Neuronal stem cell (in vitro differentiated cells): ENCODE measurements around the gene LHX4.

Experiments
- DNase-seq: peaks from one replicate; pipeline ENCODE4 v3.0.0-alpha.2; 2013; ENCODE audit warnings: low spot score
- H2AFZ ChIP-seq: one replicate; pipeline ENCODE4 v1.6.1; 2013; ENCODE audit warnings: mild to moderate bottlenecking, low read length, inconsistent platforms
- H2AK5ac ChIP-seq: 2 replicates; pipeline ENCODE4 v1.6.1; 2013; ENCODE audit warnings: low read depth, mild to moderate bottlenecking, inconsistent platforms, low read length, moderate library complexity, mixed read lengths
- H2BK120ac ChIP-seq: 2 replicates; pipeline ENCODE4 v1.6.1; 2013; ENCODE audit warnings: low read depth, mild to moderate bottlenecking, inconsistent platforms, low read length, moderate library complexity, mixed read lengths
- H2BK12ac ChIP-seq: one replicate; pipeline ENCODE4 v1.6.1; 2013; ENCODE audit warnings: low read length, inconsistent platforms
- H2BK15ac ChIP-seq: 2 replicates; pipeline ENCODE4 v1.6.1; 2013; ENCODE audit warnings: mild to moderate bottlenecking, low read length, inconsistent platforms, mixed read lengths
- H2BK5ac ChIP-seq: one replicate; pipeline ENCODE4 v1.6.1; 2013; ENCODE audit warnings: inconsistent platforms, mild to moderate bottlenecking, low read length, moderate library complexity
- H3K14ac ChIP-seq: one replicate; pipeline ENCODE4 v1.6.1; 2013; ENCODE audit warnings: low read length, inconsistent platforms
- H3K18ac ChIP-seq: 2 replicates; pipeline ENCODE4 v1.6.1; 2013; ENCODE audit warnings: low read length, inconsistent platforms
- H3K23ac ChIP-seq: 2 replicates; pipeline ENCODE4 v1.6.1; 2013; ENCODE audit warnings: low read depth, mild to moderate bottlenecking, mixed read lengths, low read length, inconsistent platforms; ENCODE audit not compliant: poor library complexity
- H3K27ac ChIP-seq: replicated peaks from 3 replicates; pipeline ENCODE4 v1.5.1; 2013; ENCODE audit warnings: low read length, inconsistent platforms
- H3K27me3 ChIP-seq, 3 experiments: 2 replicates each; pipeline ENCODE4 v1.6.1; 2013; ENCODE audit warnings: low read length in 3 of 3, mild to moderate bottlenecking in 2 of 3, inconsistent platforms in 1 of 3, low read depth in 1 of 3, mixed read lengths in 1 of 3, moderate library complexity in 1 of 3; ENCODE audit not compliant: control insufficient read depth in 3 of 3, insufficient read depth in 3 of 3
- H3K36me3 ChIP-seq, 2 donors: replicated peaks in 1 of 2; 2 replicates each; pipeline ENCODE4 v1.6.1; 2013; ENCODE audit warnings: low read length in 2 of 2; ENCODE audit not compliant: control insufficient read depth in 2 of 2, insufficient read depth in 2 of 2
- H3K4ac ChIP-seq: 2 replicates; pipeline ENCODE4 v1.6.1; 2013; ENCODE audit warnings: inconsistent platforms, mild to moderate bottlenecking, low read length, moderate library complexity
- H3K4me1 ChIP-seq, 2 donors: 1 replicate in 1 of 2; 2 replicates in 1 of 2; pipeline ENCODE4 v1.6.1; 2013; ENCODE audit warnings: low read length in 2 of 2, low read depth in 1 of 2; ENCODE audit not compliant: control insufficient read depth in 2 of 2, insufficient read depth in 1 of 2
- H3K4me2 ChIP-seq: one replicate; pipeline ENCODE4 v1.6.1; 2013; ENCODE audit warnings: mild to moderate bottlenecking, low read length, inconsistent platforms; ENCODE audit not compliant: insufficient read depth, poor library complexity, severe bottlenecking
- H3K4me3 ChIP-seq, 2 donors: 2 replicates each; pipeline ENCODE4 v1.5.1; 2013; ENCODE audit warnings: low read length in 2 of 2, mild to moderate bottlenecking in 2 of 2, inconsistent platforms in 1 of 2, moderate library complexity in 1 of 2
- H3K79me1 ChIP-seq: one replicate; pipeline ENCODE4 v1.6.1; 2013; ENCODE audit warnings: low read depth, mild to moderate bottlenecking, inconsistent platforms, low read length, moderate library complexity
- H3K9ac ChIP-seq: one replicate; pipeline ENCODE4 v1.6.1; 2013; ENCODE audit warnings: mild to moderate bottlenecking, low read depth, low read length, inconsistent platforms; ENCODE audit not compliant: poor library complexity
- H3K9me3 ChIP-seq, 2 donors: replicated peaks in 1 of 2; 2 replicates each; pipeline versions ENCODE3 to v1.6.1; 2013; ENCODE audit warnings: low read length in 2 of 2, mild to moderate bottlenecking in 2 of 2, inconsistent platforms in 1 of 2, low read depth in 1 of 2, mixed read lengths in 1 of 2, moderate library complexity in 1 of 2; ENCODE audit not compliant: control insufficient read depth in 2 of 2, insufficient read depth in 1 of 2
- H4K8ac ChIP-seq: one replicate; pipeline ENCODE4 v1.6.1; 2013; ENCODE audit warnings: low read depth, mild to moderate bottlenecking, inconsistent platforms, low read length, moderate library complexity
- H4K91ac ChIP-seq: one replicate; pipeline ENCODE4 v1.6.1; 2013; ENCODE audit warnings: low read length, low read depth, mild to moderate bottlenecking, inconsistent platforms; ENCODE audit not compliant: poor library complexity
- whole genome bisulfite sequencing, 2 donors: extraction: QIAGEN DNeasy Blood & Tissue Kit; methylation state at CpG; one replicate each; pipeline ENCODE4 v1.1.7; 2013; ENCODE audit warnings: missing lambda C conversion rate in 2 of 2, mixed read lengths in 1 of 2; ENCODE audit not compliant: insufficient read length in 2 of 2, insufficient replicate concordance in 1 of 2; ENCODE audit errors: extremely low coverage in 2 of 2; 5-methylcytosine and 5-hydroxymethylcytosine counted together

LHX4 gene

DNA sequence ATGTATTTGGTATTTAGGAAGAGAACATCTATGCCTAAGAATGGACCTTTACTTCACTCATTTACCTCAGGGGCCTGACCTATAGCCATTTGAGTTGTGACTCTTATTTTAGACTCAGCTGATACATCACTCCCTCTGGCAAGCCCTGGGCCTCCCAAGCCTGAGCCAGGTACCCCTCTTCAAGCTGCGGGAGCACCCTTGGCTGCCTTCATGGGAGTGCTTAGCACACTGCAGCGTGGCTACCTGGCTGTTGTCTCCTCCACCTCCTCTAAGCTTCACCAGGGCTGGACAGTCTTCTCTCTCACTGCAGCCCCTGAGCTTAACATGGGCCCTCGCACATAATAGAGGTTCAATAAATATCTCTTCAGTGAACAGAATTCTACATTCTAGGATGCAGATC, 23.5 kb upstream of the LHX4 start:
- Histone ChIP-seq H2AK5ac (no peak overlapping the region), H2BK120ac (no peak overlapping the region), H3K27ac (no peak overlapping the region), H3K14ac (no peak overlapping the region), H3K18ac (no peak overlapping the region), H3K4me2 (no peak overlapping the region), H3K4me1 (peaks cover 2% of the 10 kb centered on the region in 2 donors), H4K8ac (no peak overlapping the region), H3K79me1 (no peaks in the 10 kb centered on the region), H3K4ac (no peak overlapping the region), H3K23ac (no peak overlapping the region), H2AFZ (no peak overlapping the region), H3K4me3 (no peak overlapping the region), H3K9ac (no peak overlapping the region), H3K27me3 (peaks cover 0 to 26% (median 0%) of the 10 kb centered on the region in 3 experiments), H3K36me3 (no peaks in the 10 kb centered on the region), H4K91ac (no peak overlapping the region), H3K9me3 (no peaks in the 10 kb centered on the region), H2BK15ac (no peak overlapping the region), H2BK5ac (no peak overlapping the region), H2BK12ac (no peak overlapping the region)
- no peak for DNase-seq
- no CpG with 5 or more reads among the region's 3 CpGs for WGBS, 2 donors

DNA sequence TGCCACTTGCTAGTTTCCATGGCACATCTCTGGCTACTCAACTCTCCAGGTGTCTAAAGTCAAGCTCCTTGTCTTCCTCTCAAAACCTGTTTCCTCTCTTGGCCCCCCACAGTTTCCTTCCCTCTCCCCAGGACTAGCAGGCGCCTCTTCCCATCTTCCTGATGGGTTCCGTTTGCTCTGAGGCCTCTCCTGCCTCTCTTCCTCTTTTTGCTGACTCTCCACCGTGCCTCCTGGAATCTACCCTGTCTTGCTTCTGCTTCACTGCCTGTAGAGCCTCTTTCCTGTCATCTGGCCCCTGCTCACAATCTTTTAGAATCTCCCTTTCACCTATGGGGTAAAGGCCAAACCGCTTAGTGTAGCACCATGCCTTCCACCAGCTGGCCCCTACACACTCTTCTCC, 21.8 kb upstream of the LHX4 start:
- no peak overlapping the region for H3K23ac ChIP-seq
- no peak overlapping the region for H2BK5ac ChIP-seq
- peaks cover 2% of the 10 kb centered on the region in 2 donors for H3K4me1 ChIP-seq
- H2AK5ac ChIP-seq, result no peak overlapping the region
- H3K36me3 ChIP-seq, result no peaks in the 10 kb centered on the region
- no peak overlapping the region for H3K18ac ChIP-seq
- no peak overlapping the region for H3K27ac ChIP-seq
- no peak overlapping the region for H2AFZ ChIP-seq
- H3K9ac ChIP-seq, result no peak overlapping the region
- no peak overlapping the region for H3K4me3 ChIP-seq
- DNase-seq, result no peak
- no peak overlapping the region for H4K91ac ChIP-seq
- H2BK120ac ChIP-seq, result peak overlapping the region; percentile 78
- H3K14ac ChIP-seq, result no peak overlapping the region
- peaks cover 0 to 30% (median 0%) of the 10 kb centered on the region in 3 experiments for H3K27me3 ChIP-seq
- H3K9me3 ChIP-seq, result no peaks in the 10 kb centered on the region
- WGBS, 2 donors, result no CpG with 5 or more reads among the region's 4 CpGs
- H3K4me2 ChIP-seq, result no peak overlapping the region
- no peaks in the 10 kb centered on the region for H3K79me1 ChIP-seq
- H2BK12ac ChIP-seq, result no peak overlapping the region
- H2BK15ac ChIP-seq, result peak overlapping the region; percentile 9
- no peak overlapping the region for H3K4ac ChIP-seq
- no peak overlapping the region for H4K8ac ChIP-seq

DNA sequence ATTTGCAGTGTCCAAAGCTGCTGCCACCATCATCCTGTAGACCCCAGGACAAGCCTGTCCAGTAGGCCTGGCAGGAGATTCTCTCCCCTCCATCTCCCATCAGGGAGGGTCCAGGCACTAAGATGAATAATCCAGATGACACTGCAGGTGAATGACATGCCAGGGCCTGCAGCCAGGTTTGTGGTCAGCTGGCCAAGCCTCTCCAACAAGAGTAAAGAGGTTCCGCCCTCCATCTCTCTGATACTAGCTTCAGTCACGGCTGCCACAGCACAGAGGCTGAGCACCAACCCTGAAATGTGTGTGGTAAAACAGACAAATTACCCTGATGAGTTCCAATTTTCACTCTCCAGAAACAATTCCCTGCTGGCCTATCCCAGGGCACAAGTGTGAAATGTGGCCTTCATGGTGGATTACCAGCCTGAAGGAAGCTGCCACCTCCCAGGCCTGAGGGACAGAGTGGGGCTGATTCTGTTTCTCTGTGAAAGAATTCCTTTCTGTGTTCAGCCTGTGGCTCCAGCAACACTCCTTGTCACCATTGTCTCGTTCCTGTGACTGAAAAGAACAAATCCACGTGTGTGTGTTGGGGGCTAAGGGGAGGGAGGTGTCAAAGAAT, 19.9 kb upstream of the LHX4 start:
- no CpG with 5 or more reads among the region's 4 CpGs for WGBS, 2 donors
- H2BK15ac ChIP-seq, result no peak overlapping the region
- H2AK5ac ChIP-seq, result no peak overlapping the region
- no peak overlapping the region for H3K23ac ChIP-seq
- H3K9me3 ChIP-seq, result no peaks in the 10 kb centered on the region
- no peak overlapping the region for H3K18ac ChIP-seq
- no peak overlapping the region for H3K27ac ChIP-seq
- no peak overlapping the region for H3K9ac ChIP-seq
- H2BK12ac ChIP-seq, result no peak overlapping the region
- no peak overlapping the region for H2BK120ac ChIP-seq
- no peaks in the 10 kb centered on the region for H3K79me1 ChIP-seq
- DNase-seq, result no peak
- peak overlapping the region; percentile 3 for H2AFZ ChIP-seq
- no peak overlapping the region for H4K8ac ChIP-seq
- no peaks in the 10 kb centered on the region for H3K36me3 ChIP-seq
- H4K91ac ChIP-seq, result no peak overlapping the region
- H3K4ac ChIP-seq, result no peak overlapping the region
- H3K4me2 ChIP-seq, result no peak overlapping the region
- H2BK5ac ChIP-seq, result no peak overlapping the region
- peaks cover 2 to 3% of the 10 kb centered on the region in 2 donors for H3K4me1 ChIP-seq
- peaks cover 0 to 30% (median 0%) of the 10 kb centered on the region in 3 experiments for H3K27me3 ChIP-seq
- H3K4me3 ChIP-seq, result no peak overlapping the region
- no peak overlapping the region for H3K14ac ChIP-seq

DNA sequence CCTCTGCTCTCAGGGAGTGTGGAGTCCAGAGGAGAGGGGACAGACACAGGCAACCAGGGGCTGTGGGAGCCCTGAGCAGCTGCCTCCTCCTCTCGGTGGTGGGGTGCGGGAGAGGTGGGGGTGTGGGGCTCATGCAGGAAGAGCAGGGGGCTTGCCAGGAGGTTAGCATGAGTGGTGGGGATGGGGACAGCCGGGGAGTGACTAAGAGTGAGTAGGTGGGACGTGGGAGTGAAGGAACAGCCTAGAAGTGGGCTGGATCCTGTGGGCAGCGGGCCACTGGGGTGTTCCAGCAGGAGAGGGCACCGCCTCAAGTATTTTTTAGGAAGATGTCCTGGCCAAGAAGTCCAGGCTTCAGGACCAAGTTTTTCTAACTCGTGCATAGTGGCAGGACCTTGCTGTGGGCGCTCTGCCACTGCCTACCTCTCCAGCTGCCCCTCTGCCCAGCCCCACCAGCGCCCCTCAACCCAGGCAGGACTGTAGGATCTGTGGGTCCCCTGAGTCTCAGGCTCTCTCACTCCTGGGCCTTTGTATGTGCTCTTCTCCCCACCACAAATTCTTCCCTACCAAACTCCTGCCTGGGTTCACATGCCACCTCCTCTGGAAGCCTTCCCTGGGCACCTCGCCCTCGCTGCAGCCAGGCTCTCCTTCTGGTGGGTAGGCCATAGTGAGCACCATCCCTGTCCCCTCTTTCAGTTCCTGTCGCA, 18.8 kb upstream of the LHX4 start:
- H3K4me1 ChIP-seq, result peaks cover 2 to 3% of the 10 kb centered on the region in 2 donors
- H3K79me1 ChIP-seq, result no peaks in the 10 kb centered on the region
- H3K27me3 ChIP-seq, result peaks cover 0 to 31% (median 0%) of the 10 kb centered on the region in 3 experiments
- H3K27ac ChIP-seq, result no peak overlapping the region
- H3K9ac ChIP-seq, result no peak overlapping the region
- peak overlapping the region; percentile 15 for H2AK5ac ChIP-seq
- no peak overlapping the region for H3K4me3 ChIP-seq
- no peak overlapping the region for H2BK120ac ChIP-seq
- no peaks in the 10 kb centered on the region for H3K36me3 ChIP-seq
- peak overlapping the region; percentile 7 for H4K8ac ChIP-seq
- H3K18ac ChIP-seq, result no peak overlapping the region
- H3K23ac ChIP-seq, result no peak overlapping the region
- peak overlapping the region; percentile 45 for H2BK15ac ChIP-seq
- no peak overlapping the region for H3K14ac ChIP-seq
- H3K9me3 ChIP-seq, result no peaks in the 10 kb centered on the region
- H2BK12ac ChIP-seq, result no peak overlapping the region
- no peak overlapping the region for H3K4me2 ChIP-seq
- no CpG with 5 or more reads among the region's 12 CpGs for WGBS, 2 donors
- DNase-seq, result no peak
- H2BK5ac ChIP-seq, result peak overlapping the region; percentile 19
- H4K91ac ChIP-seq, result no peak overlapping the region
- no peak overlapping the region for H3K4ac ChIP-seq
- peak overlapping the region; percentile 37 for H2AFZ ChIP-seq
